NCI-H1092 treated with DMSO at 0.1 percent for 48 hours (cell line): Measurements from ENCODE around the gene CALM1.
"Not testable (repeated sequence)": the region's sequence is repeated elsewhere in the genome, so short reads cannot be mapped to it uniquely, and the experiment has no call there.

Experiments used
- DNase-seq: peaks from one replicate; lab custom pipeline; 2025; lab: John Stamatoyannopoulos, UW

Gene CALM1

DNA sequence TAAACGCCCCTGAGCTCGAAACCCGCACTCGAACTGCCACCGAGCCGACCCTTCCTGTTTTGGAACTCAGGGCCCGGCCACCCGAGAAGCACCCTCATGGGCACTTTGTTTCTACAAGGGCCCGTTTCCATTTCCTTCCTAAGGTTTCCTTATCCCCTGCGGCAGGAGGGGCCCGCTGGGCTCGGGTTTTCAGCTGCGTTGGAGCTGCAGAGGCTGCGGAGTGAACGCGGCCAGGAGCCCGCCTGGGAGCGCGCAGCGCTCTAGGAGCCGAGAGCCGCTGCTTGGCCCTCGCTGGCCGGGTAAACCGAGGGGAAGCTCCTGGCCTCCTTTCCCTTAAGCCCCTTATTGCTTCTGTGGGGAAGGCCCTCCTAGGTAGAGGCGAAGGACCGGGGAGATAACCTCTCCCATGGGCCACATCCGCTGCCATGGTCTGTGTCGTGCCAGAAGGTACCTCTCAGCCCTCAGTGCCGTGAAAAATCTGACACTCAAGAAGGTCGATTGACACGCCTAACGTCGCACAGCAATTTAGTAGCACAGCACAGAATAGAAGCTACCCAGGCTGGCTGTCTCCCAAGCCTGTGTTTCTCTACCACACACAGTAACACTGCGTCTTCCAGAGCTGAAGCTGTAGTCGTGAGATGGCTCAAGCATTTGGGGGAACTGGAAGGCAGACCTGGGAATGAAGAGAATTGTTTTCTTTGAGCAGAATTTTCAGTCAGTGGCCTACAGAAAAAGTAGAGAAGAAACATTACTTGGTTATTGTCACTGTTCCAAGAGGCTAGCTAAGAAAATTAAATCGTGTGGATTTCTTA, 12.9 kb upstream of the CALM1 start:
- DNase-seq: peak; percentile 73

DNA sequence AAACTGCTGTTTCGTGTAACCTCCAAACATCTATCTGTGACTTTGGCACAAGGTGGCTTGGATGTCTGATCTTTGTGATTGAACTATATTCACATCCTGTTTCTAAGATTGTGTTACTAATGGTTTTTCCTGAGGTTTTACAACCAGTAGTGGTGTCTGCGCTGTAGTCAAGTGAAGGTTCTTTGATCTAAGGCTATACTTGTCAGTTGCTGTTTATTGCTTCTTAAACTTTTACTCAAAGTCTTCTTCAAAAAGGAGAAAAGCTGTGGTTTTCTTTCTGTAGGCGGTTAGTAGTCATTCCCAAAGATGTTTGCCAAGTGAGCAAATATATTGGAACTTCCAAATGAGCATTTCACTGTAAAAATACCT, 12.3 kb upstream of the CALM1 start:
- DNase-seq: peak; percentile 27

DNA sequence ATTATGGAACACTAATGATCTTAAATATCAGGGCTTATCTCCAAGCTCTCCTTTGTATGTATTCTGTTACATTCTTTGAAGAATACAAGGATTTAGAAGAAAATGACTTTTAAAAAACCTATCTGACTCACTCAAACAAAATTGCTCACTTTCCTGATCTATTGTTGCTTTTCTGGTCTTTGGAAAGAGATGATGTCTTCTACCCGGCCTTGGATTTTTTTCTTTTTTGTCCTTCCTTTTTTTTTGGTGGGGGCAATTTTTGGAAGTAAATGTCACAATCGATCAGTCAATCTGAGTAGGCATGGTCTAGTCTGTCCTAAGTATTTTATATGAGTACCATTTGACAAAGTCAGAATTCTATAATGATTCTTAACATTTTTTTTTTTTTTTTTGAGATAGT, 10.5 kb upstream of the CALM1 start:
- no peak for DNase-seq

DNA sequence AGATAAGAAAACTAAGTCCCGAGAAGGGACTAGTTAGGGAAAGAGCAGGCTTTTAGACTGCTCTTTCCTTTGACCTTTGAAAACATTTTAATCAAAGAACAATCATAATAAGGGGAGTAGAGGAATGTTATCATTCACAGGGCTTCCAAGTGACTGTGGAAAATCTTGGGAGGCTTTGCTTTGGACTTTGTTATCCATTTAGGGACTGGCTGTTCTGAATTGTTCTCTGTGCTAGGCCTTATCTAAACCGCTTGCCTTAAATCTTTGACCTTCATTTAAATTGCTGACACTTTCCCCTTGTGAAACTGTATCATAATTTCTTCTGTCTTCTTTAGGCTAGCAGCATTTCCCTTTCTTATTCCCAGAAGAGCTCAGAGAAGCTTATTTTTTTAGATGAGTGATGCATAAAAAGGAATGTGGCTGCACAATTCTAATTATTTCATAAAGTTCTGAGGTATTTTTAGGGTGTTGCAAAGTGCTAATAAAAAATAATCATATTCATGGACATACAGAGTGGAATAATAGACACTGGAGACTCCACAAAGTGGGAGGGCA, 9.5 kb upstream of the CALM1 start:
- DNase-seq: no peak

DNA sequence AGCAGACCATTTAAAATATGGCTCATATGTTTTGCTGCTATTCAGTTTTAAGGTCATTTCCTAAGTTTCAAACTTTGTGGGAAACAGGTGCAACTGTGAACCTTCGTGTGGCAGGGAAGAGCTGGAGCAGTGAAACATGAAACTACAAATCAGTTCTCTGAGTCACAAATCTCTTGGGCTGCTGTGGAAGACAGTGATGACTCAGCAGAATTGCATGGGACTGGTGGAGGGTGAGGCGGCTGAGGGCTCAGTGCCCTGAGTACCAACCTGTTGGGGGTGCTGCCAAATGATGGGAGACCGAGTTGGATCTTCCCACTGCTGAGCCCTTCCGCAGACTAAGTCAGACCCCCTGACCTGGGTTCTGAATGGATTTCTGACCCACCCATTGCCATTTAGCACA, 8.4 kb upstream of the CALM1 start:
- no peak for DNase-seq

DNA sequence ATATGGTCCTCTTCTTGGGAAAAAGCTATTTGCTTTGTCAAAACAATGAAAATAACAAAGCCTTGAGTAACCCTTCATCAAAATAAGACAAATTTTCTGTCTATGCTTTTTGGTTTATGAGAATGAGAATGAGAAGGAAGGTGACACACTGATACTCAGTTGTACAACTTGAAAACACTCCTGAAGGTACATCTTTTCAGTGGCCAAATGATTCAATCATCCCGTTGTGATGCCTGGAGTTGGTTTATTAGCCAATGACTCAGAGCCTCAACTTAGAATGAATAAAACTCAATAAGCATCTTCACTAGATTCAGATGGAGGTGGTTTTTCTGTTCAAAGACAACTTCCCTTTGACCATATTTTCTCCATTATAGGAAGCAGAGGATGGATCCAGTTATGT, 7.8 kb upstream of the CALM1 start:
- DNase-seq: no peak

DNA sequence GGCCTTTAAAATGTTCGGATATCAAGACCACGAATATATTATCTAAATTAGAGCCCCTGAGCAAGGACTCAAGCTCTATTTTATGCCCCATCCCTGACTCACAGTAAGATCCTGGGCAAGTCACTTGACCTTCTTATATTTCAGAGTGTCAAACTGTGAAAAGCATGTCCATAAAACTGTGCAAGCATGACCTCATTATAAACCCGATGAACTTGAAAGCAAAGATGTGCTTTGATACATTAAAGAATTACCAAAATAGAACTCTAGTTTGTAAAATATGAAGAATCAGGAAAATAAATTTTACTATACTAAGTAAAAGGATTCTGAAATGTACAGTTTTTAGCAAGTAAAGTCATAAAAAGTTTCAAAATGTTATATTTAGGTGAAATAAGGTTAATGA, 2.9 kb upstream of the CALM1 start:
- DNase-seq: no peak

DNA sequence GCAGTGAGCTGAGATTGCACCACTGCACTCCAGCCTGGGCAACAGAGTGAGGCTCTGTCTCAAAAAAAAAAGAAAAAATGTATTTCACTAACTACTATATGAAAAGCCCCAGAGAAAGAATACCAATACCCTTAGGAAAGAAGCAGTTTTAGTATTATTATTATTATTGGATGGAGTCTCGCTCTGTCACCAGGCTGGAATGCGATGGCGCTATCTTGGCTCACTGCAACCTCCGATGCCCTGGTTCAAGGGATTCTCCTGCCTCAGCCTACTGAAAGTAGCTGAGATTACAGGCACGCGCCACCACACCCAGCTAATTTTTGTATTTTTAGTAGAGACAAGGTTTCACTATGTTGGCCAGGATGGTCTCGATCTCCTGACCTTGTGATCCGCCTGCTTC, 2.0 kb upstream of the CALM1 start:
- DNase-seq: not testable (repeated sequence)

DNA sequence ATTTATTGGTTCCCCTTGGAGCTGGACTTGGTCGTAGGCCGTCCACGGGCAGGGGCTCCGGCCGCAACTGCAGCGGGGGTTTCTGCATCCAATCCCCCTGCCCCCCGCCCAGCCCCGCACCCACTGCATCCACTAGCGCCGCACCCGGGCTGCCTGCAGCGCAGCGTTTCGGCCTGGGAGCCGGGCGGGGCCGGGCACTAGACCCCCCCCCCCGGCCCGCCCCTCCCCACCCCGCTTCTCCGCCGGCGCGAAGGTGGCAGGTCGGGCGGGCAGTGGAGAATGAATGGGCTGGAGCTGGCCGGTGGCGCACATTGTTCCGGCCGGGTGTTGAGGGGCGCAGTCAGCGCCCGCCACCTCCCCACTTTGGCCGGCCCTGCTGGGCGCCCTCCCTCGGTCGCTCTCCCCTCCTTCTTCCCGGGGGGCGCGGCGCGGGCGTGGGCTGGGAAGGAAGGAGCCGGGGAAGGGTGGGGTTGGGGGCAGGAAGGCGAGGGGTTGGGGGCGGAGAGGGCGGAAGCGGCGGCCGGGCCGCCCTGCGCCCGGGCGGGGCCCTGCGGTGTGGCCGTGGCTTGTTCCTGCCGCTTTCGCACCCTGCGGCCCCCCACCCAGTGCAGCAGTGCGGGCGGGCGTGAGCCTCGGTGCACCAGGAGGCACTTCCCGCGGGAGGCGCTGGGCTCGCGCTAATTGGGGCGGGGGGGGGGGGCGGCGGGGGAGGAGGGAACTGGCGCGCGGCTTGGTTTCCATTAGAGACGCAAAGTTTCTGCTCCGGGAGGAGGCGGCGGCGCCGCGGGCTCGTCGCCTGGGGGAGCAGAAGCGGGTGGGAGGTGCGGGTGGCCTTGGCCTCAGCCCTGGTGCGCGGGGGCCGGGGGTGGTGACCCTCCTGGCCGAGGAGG, 841 bp downstream of the CALM1 start:
- DNase-seq: peak; percentile 69

DNA sequence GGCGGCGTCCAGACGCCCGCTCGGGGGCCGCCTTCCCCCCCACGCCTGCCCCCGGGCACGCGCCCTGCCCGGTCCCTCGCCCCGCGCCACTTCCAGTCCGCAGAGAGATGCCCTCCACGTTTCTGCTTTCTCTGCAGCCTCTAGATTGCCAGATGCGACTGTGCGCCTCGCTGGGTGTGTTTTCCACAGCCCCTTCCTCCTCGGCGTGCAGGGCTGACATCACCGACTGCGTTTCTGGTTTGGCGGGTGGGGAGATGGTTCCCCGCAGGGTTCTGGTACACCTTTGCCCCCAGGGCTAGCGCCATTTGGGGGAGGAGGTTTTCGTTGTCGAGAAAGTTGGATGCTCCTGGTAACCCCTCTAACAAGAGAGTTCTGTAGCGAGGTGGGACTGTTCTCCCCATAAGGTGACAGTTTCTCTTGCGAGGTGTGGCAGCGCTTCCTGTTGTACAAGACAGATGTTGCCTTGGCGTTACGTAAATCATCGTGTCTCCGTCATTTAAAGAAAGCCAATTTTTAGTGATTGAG, 1.5 kb downstream of the CALM1 start:
- peak; percentile 28 for DNase-seq

DNA sequence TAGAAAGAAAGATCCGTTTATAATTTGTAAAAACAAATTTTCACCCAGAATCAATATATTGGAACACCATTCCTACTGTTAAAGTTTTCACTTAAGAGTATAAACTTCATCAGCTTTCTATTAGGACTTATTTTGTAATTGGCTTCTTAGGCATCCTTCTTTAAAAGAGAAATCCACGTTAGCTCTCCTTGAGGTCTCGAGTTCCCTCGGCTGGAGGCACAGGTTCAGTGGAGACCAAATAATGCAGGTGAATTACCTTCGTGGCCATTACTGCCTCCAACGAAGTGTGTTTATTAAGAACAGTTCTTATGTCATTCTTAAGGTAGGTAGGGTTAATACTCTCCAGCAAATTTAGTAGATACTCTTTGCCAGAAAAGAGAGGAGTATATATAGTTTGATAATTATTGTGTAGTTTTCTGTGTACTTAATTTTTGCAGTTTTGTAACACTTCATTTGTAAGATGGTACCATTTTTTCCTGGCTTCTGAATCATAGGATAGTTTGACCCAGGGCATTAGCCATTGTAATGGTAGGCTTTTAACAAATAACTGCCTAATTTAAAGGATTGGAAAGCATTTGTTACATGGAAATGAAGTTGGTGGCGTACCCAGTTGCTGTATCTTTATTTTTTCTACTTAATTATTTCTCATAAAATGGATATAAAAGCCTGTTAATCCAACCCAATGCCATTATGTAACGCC, 2.2 kb downstream of the CALM1 start:
- DNase-seq: no peak

DNA sequence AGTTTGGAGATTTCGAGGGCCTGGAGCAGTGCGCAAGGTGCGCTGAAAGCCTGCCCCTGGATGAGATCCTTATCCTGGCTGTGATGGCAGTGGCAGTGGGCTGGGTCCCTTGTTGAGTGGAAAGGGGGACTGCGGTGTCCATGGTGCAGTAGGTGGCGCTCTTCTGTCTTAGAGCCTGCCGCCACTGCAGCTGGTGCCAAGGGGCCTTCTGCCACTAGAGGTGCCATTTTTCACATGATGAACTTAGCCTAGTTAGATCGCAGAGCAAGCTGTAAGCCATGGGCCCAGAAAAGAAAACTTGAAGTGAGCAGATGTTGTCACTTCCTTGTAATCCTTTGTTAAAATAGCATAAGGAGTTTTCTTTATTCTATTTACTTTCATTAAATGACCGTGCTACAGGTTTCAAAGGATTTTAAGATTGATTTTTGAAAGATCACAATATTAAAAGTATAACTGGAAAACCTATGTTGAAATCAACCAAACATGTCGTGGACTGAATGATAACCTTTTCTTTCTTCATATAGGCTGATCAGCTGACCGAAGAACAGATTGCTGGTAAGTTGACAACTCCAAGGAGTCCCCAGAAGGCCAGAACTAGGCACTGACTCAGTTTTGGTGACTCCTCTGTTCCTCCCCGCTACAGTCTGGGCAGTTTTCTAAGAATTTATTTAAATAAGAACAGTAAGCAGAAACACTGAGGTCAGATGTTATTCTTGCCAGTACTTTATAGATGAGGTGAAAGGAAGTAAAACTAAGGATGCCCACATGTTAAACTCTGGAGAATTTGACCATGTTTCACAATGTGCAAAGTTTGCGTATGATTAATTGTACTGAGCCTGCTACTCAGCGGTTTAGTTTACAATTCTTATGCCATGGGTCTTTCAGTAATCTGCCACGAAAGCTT, 3.0 kb downstream of the CALM1 start:
- DNase-seq: peak; percentile 96

DNA sequence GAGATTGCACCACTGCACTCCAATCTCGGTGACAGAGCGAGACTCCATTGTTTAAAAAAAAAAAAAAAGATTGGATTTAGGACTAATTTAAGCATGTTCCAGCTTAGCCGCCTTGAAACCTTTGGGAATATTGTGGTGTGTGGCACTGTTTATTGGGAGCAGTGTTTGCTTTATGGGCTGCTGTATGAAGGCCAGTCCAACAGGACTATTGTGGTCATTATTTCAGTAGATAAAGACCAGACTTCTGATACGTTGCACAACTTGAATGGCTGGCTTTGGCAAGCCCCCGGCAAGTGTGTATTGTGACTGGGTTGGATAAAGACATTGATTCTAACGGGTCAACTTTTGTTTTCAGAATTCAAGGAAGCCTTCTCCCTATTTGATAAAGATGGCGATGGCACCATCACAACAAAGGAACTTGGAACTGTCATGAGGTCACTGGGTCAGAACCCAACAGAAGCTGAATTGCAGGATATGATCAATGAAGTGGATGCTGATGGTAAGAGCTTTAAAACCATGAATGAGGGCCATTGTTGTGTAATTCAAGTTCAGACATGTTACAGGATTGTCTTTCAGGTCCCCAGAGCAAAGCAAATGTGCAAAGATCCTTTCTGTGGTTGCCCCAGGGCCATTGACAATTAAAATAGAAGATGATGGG, 4.2 kb downstream of the CALM1 start:
- DNase-seq: no peak

DNA sequence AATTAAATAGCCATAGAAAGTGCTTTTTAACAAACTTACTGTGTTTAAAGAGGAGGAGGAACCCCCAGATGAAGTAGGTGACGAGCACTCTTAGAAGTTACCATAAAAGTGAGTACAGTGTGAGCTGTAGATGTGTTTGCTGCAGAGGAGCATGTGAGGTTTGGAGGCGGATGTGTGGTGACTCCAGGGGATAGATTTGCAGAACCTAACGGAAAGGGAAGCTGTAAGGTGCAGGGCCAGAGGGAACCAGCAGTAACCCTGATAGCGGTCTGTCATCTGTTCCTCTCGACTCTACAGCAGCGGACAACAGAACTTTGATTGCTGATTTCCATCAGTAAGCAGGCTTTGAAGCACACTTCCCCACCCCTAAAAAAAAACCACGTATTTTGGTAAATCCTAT, 5.2 kb downstream of the CALM1 start:
- DNase-seq: no peak

DNA sequence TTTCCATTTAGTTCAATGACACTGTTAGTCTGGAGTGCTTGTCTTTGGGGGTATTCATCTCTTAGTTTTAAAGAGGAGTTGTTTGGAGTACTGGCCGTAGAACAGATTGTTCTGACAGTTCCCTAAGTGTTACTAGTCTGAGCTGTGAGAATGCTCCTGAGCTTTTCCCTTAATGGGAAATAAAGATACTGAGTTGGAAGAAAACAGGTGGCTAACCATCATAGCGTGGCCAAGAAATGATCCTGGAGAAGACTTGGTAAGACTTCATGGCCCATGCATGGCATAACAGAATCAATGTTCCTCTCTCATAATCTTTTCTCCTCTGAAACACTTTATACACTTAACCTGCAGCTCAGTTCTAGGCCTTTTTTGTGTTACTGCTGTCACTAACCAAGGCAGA, 6.2 kb downstream of the CALM1 start:
- no peak for DNase-seq

DNA sequence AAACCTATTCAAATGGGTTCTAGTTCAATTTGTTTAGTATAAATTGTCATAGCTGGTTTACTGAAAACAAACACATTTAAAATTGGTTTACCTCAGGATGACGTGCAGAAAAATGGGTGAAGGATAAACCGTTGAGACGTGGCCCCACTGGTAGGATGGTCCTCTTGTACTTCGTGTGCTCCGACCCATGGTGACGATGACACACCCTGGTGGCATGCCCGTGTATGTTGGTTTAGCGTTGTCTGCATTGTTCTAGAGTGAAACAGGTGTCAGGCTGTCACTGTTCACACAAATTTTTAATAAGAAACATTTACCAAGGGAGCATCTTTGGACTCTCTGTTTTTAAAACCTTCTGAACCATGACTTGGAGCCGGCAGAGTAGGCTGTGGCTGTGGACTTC, 8.3 kb downstream of the CALM1 start:
- no peak for DNase-seq

DNA sequence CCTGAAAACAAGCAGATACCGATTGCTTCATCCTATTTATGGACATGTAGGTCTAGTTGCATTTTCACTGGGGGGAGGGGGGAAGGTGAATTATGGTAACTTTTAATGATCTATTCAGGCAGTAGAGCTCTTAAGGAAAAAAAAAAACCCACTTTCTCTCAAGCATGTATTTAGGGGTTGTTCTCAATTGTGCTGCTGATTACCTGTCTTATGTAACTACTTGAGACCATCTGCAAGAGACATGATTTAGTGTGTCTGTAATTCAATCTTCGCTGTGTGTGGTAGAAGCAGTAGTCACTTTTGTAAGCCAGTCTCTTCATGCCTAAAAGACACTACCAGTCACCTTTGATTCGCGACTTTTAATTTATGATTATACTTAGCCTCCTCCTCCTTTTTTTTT, 8.9 kb downstream of the CALM1 start:
- peak; percentile 58 for DNase-seq

DNA sequence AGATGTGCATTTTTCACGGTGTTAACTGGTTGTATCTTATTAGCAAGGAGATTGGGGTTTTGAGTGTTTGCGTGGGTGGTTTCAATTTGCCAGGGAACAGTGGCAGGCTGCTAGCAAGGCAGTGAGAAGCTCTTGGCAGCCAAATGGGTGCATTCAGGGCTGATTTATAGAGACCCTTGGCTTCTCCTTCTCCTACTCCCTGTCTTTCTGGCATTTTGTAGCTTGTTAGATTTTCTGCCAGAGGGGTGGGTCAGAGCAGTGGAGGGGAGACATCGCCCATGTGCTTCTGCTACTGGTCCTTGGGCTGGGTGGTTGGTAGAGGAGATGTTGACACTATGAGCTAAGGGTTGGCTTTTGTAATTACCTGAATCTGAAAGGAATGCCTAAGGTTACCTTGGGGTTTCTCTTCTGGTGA, 9.6 kb downstream of the CALM1 start:
- no peak for DNase-seq

DNA sequence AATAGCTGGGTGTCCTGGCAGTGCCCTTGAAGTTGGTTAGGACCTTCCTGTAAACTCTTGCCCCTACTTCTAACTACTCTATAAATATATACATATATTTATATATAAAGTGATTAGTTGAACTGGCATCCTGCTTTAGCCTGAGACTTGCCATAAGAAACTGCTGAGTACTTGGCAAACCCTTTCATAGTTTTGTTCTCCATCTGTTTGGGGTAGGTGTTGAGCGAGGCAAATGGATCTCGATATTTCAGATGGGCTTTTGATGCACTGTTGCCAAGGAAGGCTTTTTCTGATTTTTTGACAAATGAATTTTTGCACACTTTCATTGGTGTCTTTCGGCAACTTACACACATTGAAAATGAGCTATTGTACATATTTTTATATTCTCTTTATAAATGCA, 10.4 kb downstream of the CALM1 start:
- no peak for DNase-seq

DNA sequence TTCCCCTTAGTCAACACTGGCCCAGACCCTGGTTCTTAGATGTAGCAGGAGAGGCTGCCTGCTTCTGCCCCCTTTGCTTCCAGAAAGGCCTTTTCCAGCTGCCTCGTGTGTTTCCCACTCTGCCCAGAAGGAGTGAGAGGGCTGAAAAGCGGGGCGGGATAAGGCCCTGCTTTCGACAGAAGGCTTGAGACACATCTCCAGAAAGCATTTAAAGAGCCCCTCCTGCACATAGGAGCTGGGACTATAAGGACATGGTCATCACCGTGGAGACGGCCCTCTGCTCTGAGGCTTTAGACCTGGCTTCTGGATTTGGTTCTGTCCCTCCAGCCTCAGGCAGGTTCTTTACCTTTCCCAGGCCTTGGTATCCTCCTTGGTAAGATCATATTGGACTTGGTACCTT, 11.9 kb downstream of the CALM1 start:
- DNase-seq: no peak
